ENCODE results near the gene SPACA4.

The SPACA4 gene

GRCh38 chr19:48645620-48646000, 39.1 kb downstream of the SPACA4 start:
- H3F3A ChIP-seq (ENCODE audit: low read depth) = no peaks in the 10 kb centered on the region
- H3K27me3 ChIP-seq (ENCODE audit: insufficient read depth, low read length, poor library complexity, severe bottlenecking) = no peaks in the 10 kb centered on the region
- no peaks in the 10 kb centered on the region for H3K9me3 ChIP-seq (ENCODE audit: insufficient read depth, low read depth, low read length)
- H3K9me2 ChIP-seq (replicated peaks; ENCODE audit: low read depth, low read length) = no peaks in the 10 kb centered on the region
- TF ChIP-seq CTCF (conservative IDR thresholded peaks at IDR 0.05; ENCODE audit: low read length) = no peak
- no peak for TF ChIP-seq EZH2phosphoT487 (IDR thresholded peaks at IDR 0.05; ENCODE audit: borderline replicate concordance)
- H2AFZ ChIP-seq (ENCODE audit: low read length) = peak overlapping the region; percentile 97
- H4K20me1 ChIP-seq (ENCODE audit: insufficient read depth, low read length, poor library complexity, severe bottlenecking) = no peaks in the 10 kb centered on the region
- peaks cover 22% of the 10 kb centered on the region for H3K4me1 ChIP-seq (ENCODE audit: insufficient read depth, low read length, poor library complexity, severe bottlenecking)
- H3K4me3 ChIP-seq (ENCODE audit: low read length, poor library complexity, severe bottlenecking) = peak overlapping the region; percentile 79
- H3K4me2 ChIP-seq (ENCODE audit: low read depth, low read length, poor library complexity, severe bottlenecking) = peak overlapping the region; percentile 86
- H3K9ac ChIP-seq (ENCODE audit: low read depth, low read length, poor library complexity, severe bottlenecking) = peak overlapping the region; percentile 69
- no peaks in the 10 kb centered on the region for H3K79me2 ChIP-seq (ENCODE audit: insufficient read depth, low read length)
- H3K36me3 ChIP-seq (ENCODE audit: insufficient read depth, low read length) = no peaks in the 10 kb centered on the region

- TF ChIP-seq EZH2phosphoT487 (IDR thresholded peaks at IDR 0.05; ENCODE audit: borderline replicate concordance) (no peak), CTCF (conservative IDR thresholded peaks at IDR 0.05; ENCODE audit: low read length) (peak; percentile 74)
- H3K4me2 ChIP-seq (ENCODE audit: low read depth, low read length, poor library complexity, severe bottlenecking) = peak within 1 kb of the TSS; percentile 86
- H3K27me3 ChIP-seq (ENCODE audit: insufficient read depth, low read length, poor library complexity, severe bottlenecking) = no peaks in the 10 kb centered on the region
- H3K79me2 ChIP-seq (ENCODE audit: insufficient read depth, low read length) = no peaks in the 10 kb centered on the region
- H3F3A ChIP-seq (ENCODE audit: low read depth) = no peaks in the 10 kb centered on the region
- H3K4me3 ChIP-seq (ENCODE audit: low read length, poor library complexity, severe bottlenecking) = peak within 1 kb of the TSS; percentile 79
- no peaks in the 10 kb centered on the region for H3K9me2 ChIP-seq (replicated peaks; ENCODE audit: low read depth, low read length)
- H3K9me3 ChIP-seq (ENCODE audit: insufficient read depth, low read depth, low read length) = no peaks in the 10 kb centered on the region
- no peaks in the 10 kb centered on the region for H4K20me1 ChIP-seq (ENCODE audit: insufficient read depth, low read length, poor library complexity, severe bottlenecking)
- H2AFZ ChIP-seq (ENCODE audit: low read length) = peak within 1 kb of the TSS; percentile 97
- peak within 1 kb of the TSS; percentile 69 for H3K9ac ChIP-seq (ENCODE audit: low read depth, low read length, poor library complexity, severe bottlenecking)
- no peaks in the 10 kb centered on the region for H3K36me3 ChIP-seq (ENCODE audit: insufficient read depth, low read length)
- H3K4me1 ChIP-seq (ENCODE audit: insufficient read depth, low read length, poor library complexity, severe bottlenecking) = peaks cover 22% of the 10 kb centered on the region
Observed at GRCh38 chr19:48646001-48646721, 39.6 kb downstream of the SPACA4 start, which contains the start of gene CA11. Gene CA11 (minus strand): TSS chr19:48646187. CDS start chr19:48645632, 555 bp downstream.

DNA sequence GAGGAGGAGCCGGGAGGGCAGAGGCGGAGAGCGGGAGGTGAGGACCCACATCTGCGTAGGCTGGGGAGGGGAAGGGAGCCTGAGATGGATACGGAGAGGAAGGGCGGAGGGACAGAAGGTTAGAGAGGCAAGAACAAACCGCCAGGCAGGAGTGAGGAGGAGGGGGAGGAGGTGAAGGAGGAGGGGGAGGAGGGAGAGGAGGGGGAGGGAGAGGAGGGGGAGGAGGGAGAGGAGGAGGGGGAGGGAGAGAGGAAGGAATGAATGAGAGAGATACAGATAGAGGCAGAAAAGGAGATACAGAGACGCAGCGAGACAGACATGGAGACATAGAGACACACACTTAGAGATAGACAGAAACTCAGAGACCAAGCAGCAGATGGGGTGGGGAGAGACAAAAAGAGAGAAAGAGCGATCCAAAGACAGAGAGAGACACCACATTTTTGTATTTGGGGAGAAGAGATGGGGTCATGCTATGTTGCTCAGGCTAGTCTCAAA, 40.2 kb downstream of the SPACA4 start:
- Histone ChIP-seq H3F3A (ENCODE audit: low read depth) (no peaks in the 10 kb centered on the region), H3K9ac (ENCODE audit: low read depth, low read length, poor library complexity, severe bottlenecking) (peak overlapping the region; percentile 69), H3K4me2 (ENCODE audit: low read depth, low read length, poor library complexity, severe bottlenecking) (peak overlapping the region; percentile 86), H3K79me2 (ENCODE audit: insufficient read depth, low read length) (no peaks in the 10 kb centered on the region), H3K4me3 (ENCODE audit: low read length, poor library complexity, severe bottlenecking) (peak overlapping the region; percentile 79), H4K20me1 (ENCODE audit: insufficient read depth, low read length, poor library complexity, severe bottlenecking) (no peaks in the 10 kb centered on the region), H2AFZ (ENCODE audit: low read length) (peak overlapping the region; percentile 97), H3K9me2 (replicated peaks; ENCODE audit: low read depth, low read length) (no peaks in the 10 kb centered on the region), H3K36me3 (ENCODE audit: insufficient read depth, low read length) (no peaks in the 10 kb centered on the region), H3K4me1 (ENCODE audit: insufficient read depth, low read length, poor library complexity, severe bottlenecking) (peaks cover 22% of the 10 kb centered on the region), H3K9me3 (ENCODE audit: insufficient read depth, low read depth, low read length) (no peaks in the 10 kb centered on the region), H3K27me3 (ENCODE audit: insufficient read depth, low read length, poor library complexity, severe bottlenecking) (no peaks in the 10 kb centered on the region)
- TF ChIP-seq EZH2phosphoT487 (IDR thresholded peaks at IDR 0.05; ENCODE audit: borderline replicate concordance) (no peak), CTCF (conservative IDR thresholded peaks at IDR 0.05; ENCODE audit: low read length) (no peak)
